DMS53 (cell line): ENCODE measurements around the gene MAP2K5.
"Not testable (repeated sequence)": the region's sequence is repeated elsewhere in the genome, so short reads cannot be mapped to it uniquely, and the experiment has no call there.

ENCODE experiments used
- DNase-seq: peaks from one replicate; lab custom pipeline; 2025; lab: John Stamatoyannopoulos, UW

The MAP2K5 gene

GRCh38 chr15:67672834-67673233, 130.3 kb downstream of the MAP2K5 start:
- not testable (repeated sequence) for DNase-seq

GRCh38 chr15:67674983-67675382, 132.5 kb downstream of the MAP2K5 start:
- no peak for DNase-seq

GRCh38 chr15:67678089-67678488, 135.6 kb downstream of the MAP2K5 start:
- DNase-seq, result no peak

GRCh38 chr15:67678993-67679392, 136.5 kb downstream of the MAP2K5 start:
- DNase-seq, result no peak

- DNase-seq, result peak; percentile 6
Observed at GRCh38 chr15:67680641-67681040, 138.1 kb downstream of the MAP2K5 start.

- DNase-seq, result peak; percentile 57
Observed at GRCh38 chr15:67685008-67685599, 142.6 kb downstream of the MAP2K5 start.

- no peak for DNase-seq
Observed at GRCh38 chr15:67685716-67686115, 143.2 kb downstream of the MAP2K5 start.

- peak; percentile 86 for DNase-seq
Observed at GRCh38 chr15:67690936-67691335, 148.4 kb downstream of the MAP2K5 start.

GRCh38 chr15:67691450-67691849, 148.9 kb downstream of the MAP2K5 start:
- DNase-seq, result peak; percentile 21

GRCh38 chr15:67692573-67692972, 150.1 kb downstream of the MAP2K5 start:
- DNase-seq, result no peak

- no peak for DNase-seq
Observed at GRCh38 chr15:67696087-67696486, 153.6 kb downstream of the MAP2K5 start.

- no peak for DNase-seq
Observed at GRCh38 chr15:67700023-67700422, 157.5 kb downstream of the MAP2K5 start.

GRCh38 chr15:67701669-67702068, 159.2 kb downstream of the MAP2K5 start:
- no peak for DNase-seq

GRCh38 chr15:67707520-67708283, 165.2 kb downstream of the MAP2K5 start:
- peak; percentile 14 for DNase-seq

- no peak for DNase-seq
Observed at GRCh38 chr15:67708500-67708899, 166.0 kb downstream of the MAP2K5 start.

GRCh38 chr15:67715170-67715569, 172.7 kb downstream of the MAP2K5 start:
- DNase-seq, result peak; percentile 61

- DNase-seq, result no peak
Observed at GRCh38 chr15:67716171-67716570, 173.7 kb downstream of the MAP2K5 start.

- no peak for DNase-seq
Observed at GRCh38 chr15:67717776-67718175, 175.3 kb downstream of the MAP2K5 start.

- no peak for DNase-seq
Observed at GRCh38 chr15:67719330-67719959, 176.9 kb downstream of the MAP2K5 start.

- no peak for DNase-seq
Observed at GRCh38 chr15:67720556-67721175, 178.2 kb downstream of the MAP2K5 start.

- no peak for DNase-seq
Observed at GRCh38 chr15:67722030-67722817, 179.7 kb downstream of the MAP2K5 start.
